Panc1 (cell line): Measurements from ENCODE around the gene NHS. TPM values are rescaled to one million over a fixed set of nuclear protein-coding genes. Genes with fewer than 3 reads are reported as not detected.

Source experiments
- ATAC-seq: fragments of 200-7000 bp; cut with Tn5 transposase; 2 replicates; pipeline ENCODE4 v1.9.1; 2020; ENCODE audit warnings: mild to moderate bottlenecking, moderate library complexity
- BruUV-seq: library from RNA; stranded (reverse); fragments of 400-500 nt; replicated peaks from 2 replicates; lab custom pipeline; 2021; lab: Mats Ljungman, UMichigan
- CTCF ChIA-PET: fragments of 300-600 bp; sonication (Branson Sonifier 250); formaldehyde crosslinking; loops from one replicate; lab custom pipeline; 2022; ENCODE audit warnings: antibody characterized with exemption; lab: Charles Lee
- POLR2A ChIA-PET: fragments of 300-600 bp; sonication (Branson Sonifier 250); formaldehyde crosslinking; loops from one replicate; lab custom pipeline; 2022; ENCODE audit warnings: antibody characterized with exemption; lab: Charles Lee
- DNase-seq: peaks from one replicate; pipeline ENCODE4 v3.0.0-alpha.2; 2010; ENCODE audit warnings: low read depth, low spot score
- H3K27ac ChIP-seq: 2 replicates; pipeline ENCODE4 v1.5.1; 2011; ENCODE audit warnings: mild to moderate bottlenecking, low read length, inconsistent platforms
- H3K27me3 ChIP-seq: fragments of 200-500 bp; sonication (Bioruptor generic); 2 replicates; pipeline ENCODE4 v1.6.0; 2014; ENCODE audit warnings: low read length, inconsistent platforms; ENCODE audit not compliant: control insufficient read depth, insufficient read depth
- H3K36me3 ChIP-seq: fragments of 200-500 bp; sonication (Bioruptor generic); 2 replicates; pipeline ENCODE4 v1.5.1; 2014; ENCODE audit warnings: inconsistent platforms, mild to moderate bottlenecking, low read length, moderate library complexity; ENCODE audit not compliant: control insufficient read depth, insufficient read depth
- H3K4me1 ChIP-seq: 2 replicates; pipeline ENCODE4 v1.5.1; 2011; ENCODE audit warnings: inconsistent platforms, mild to moderate bottlenecking, low read length, moderate library complexity; ENCODE audit not compliant: control insufficient read depth, insufficient read depth
- H3K4me3 ChIP-seq, 2 experiments: 2 replicates each; pipeline ENCODE4 v1.5.1; 2011 to 2012; ENCODE audit warnings: low read depth in 2 of 2, low read length in 2 of 2, mild to moderate bottlenecking in 2 of 2, inconsistent platforms in 1 of 2, moderate library complexity in 1 of 2
- H3K9me3 ChIP-seq: fragments of 200-500 bp; sonication (Bioruptor generic); 2 replicates; pipeline ENCODE4 v1.5.1; 2014; ENCODE audit warnings: low read depth, mild to moderate bottlenecking, inconsistent platforms, low read length, moderate library complexity; ENCODE audit not compliant: control insufficient read depth, insufficient read depth
- POLR2AphosphoS5 ChIP-seq: IDR thresholded peaks from 2 replicates; pipeline ENCODE4 v1.6.1; 2012; ENCODE audit warnings: mild to moderate bottlenecking, low read depth, low read length, moderate library complexity
- SIN3A ChIP-seq: IDR thresholded peaks from 2 replicates; pipeline ENCODE4 v1.6.1; 2012; ENCODE audit warnings: low read depth, mild to moderate bottlenecking, low read length, moderate library complexity, borderline replicate concordance; ENCODE audit not compliant: insufficient read depth
- TCF7L2 ChIP-seq: IDR thresholded peaks from 2 replicates; pipeline ENCODE4 v1.6.1; 2011; ENCODE audit warnings: mild to moderate bottlenecking, low read depth, low read length, inconsistent platforms
- in situ Hi-C: cut with HindIII; loops from 2 replicates; pipeline ENCODE4 v1.10.0; 2016; ENCODE audit warnings: low sequenced_read_pairs, low pct_unique_long_range_greater_than_20kb
- intact Hi-C: fragments of 100-400 bp; cut with micrococcal nuclease; formaldehyde crosslinking; loops from one replicate; pipeline ENCODE4 v1.10.0; 2022; ENCODE audit not compliant: unreplicated experiment
- total RNA-seq: library from RNA; stranded (reverse); gene quantifications from one replicate; pipeline ENCODE4 v1.2.1, GENCODE V29; 2021; ENCODE audit not compliant: unreplicated experiment
- TF ChIP-seq, protein P1 (sequence below): fragments of 450-650 bp; IDR thresholded peaks from 2 replicates; pipeline ENCODE4 v1.5.1; 2017; ENCODE audit warnings: mild to moderate bottlenecking
- TF ChIP-seq, protein P2 (sequence below), 2 experiments: IDR thresholded peaks; 2 replicates each; pipeline ENCODE4 v1.6.1; 2011 to 2012; ENCODE audit warnings: low read depth in 2 of 2, control low read depth in 1 of 2, low read length in 1 of 2, mild to moderate bottlenecking in 1 of 2, moderate library complexity in 1 of 2; ENCODE audit not compliant: insufficient read depth in 1 of 2

NHS gene
- total RNA-seq, 1 experiment from 2014 or later, result 0.80 TPM

DNA sequence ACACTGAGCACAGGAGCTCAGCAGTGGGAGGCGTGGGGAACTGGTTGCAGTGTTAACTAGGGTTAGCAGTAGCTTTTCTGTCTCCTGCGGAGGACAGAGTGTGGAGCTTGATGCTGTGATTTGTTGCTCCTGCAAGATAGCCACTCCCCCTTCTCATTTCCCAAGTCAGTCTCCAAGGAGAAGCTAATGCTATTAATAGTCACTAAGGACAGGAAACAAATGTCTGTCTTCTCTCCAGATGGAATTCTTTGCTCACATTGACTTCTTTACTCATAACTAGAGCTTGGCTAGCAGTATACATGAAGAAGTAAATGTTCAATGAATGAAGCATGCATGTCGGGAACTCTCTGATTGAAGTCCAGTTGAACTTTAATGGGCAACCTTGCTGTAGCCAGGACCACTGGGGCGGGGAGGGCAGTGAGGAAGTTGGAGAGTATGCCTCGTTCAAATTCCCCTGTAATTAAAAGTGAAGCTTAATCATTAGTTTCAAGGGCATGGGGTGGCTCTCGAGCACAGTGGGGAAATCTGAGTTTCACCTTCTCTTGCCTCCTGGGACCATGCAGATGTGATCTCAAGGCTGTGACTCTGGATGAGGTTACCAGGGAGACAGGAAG is 205.6 kb downstream of the NHS start:
- POLR2A ChIA-PET, result no interaction called here
- ATAC-seq, result no peak

DNA sequence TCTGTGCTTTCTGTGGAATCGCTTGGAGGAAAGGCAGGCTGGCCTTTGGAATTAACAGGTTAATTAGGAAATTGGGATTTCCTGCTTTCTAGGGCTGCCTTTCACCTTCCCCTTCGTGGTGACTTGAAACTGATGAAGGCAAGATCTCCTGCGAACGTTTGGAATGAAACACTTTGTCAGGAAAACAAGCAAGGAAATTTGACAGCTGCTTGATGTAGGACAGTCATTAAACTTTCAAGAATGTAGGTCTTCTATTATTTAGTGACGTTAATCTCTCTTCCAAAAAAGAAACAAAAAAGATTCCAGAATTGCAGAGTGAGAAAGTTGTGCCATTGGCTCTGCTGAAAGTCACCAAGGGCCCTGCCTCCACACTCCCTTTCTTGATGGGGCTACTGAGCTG is 206.6 kb downstream of the NHS start:
- no peaks in the 10 kb centered on the region for H3K36me3 ChIP-seq
- H3K4me3 ChIP-seq, result no peak overlapping the region
- no peaks in the 10 kb centered on the region for H3K27me3 ChIP-seq
- ChIA-PET CTCF (no interaction called here), POLR2A (no interaction called here)
- no TSS peak for BruUV-seq
- no peak overlapping the region for H3K27ac ChIP-seq
- ATAC-seq, result no peak
- intact Hi-C loops, result no loop called here
- H3K4me1 ChIP-seq, result no peaks in the 10 kb centered on the region
- in situ Hi-C loops, result no loop called here
- DNase-seq, result no peak
- TF ChIP-seq, protein P1, sequence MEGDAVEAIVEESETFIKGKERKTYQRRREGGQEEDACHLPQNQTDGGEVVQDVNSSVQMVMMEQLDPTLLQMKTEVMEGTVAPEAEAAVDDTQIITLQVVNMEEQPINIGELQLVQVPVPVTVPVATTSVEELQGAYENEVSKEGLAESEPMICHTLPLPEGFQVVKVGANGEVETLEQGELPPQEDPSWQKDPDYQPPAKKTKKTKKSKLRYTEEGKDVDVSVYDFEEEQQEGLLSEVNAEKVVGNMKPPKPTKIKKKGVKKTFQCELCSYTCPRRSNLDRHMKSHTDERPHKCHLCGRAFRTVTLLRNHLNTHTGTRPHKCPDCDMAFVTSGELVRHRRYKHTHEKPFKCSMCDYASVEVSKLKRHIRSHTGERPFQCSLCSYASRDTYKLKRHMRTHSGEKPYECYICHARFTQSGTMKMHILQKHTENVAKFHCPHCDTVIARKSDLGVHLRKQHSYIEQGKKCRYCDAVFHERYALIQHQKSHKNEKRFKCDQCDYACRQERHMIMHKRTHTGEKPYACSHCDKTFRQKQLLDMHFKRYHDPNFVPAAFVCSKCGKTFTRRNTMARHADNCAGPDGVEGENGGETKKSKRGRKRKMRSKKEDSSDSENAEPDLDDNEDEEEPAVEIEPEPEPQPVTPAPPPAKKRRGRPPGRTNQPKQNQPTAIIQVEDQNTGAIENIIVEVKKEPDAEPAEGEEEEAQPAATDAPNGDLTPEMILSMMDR, result no peak
- TF ChIP-seq POLR2AphosphoS5 (no peak), TCF7L2 (no peak), SIN3A (no peak)
- TF ChIP-seq, protein P2, sequence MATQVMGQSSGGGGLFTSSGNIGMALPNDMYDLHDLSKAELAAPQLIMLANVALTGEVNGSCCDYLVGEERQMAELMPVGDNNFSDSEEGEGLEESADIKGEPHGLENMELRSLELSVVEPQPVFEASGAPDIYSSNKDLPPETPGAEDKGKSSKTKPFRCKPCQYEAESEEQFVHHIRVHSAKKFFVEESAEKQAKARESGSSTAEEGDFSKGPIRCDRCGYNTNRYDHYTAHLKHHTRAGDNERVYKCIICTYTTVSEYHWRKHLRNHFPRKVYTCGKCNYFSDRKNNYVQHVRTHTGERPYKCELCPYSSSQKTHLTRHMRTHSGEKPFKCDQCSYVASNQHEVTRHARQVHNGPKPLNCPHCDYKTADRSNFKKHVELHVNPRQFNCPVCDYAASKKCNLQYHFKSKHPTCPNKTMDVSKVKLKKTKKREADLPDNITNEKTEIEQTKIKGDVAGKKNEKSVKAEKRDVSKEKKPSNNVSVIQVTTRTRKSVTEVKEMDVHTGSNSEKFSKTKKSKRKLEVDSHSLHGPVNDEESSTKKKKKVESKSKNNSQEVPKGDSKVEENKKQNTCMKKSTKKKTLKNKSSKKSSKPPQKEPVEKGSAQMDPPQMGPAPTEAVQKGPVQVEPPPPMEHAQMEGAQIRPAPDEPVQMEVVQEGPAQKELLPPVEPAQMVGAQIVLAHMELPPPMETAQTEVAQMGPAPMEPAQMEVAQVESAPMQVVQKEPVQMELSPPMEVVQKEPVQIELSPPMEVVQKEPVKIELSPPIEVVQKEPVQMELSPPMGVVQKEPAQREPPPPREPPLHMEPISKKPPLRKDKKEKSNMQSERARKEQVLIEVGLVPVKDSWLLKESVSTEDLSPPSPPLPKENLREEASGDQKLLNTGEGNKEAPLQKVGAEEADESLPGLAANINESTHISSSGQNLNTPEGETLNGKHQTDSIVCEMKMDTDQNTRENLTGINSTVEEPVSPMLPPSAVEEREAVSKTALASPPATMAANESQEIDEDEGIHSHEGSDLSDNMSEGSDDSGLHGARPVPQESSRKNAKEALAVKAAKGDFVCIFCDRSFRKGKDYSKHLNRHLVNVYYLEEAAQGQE (IDR thresholded peaks at IDR 0.05; ENCODE audit: insufficient read depth in 1 of 2, low read depth in 2 of 2, low read length in 1 of 2), result no peak
- H3K9me3 ChIP-seq, result no peaks in the 10 kb centered on the region

More for the DNA sequence above, 205.6 kb downstream of the NHS start:
- TF ChIP-seq, protein P1, result no peak
- TF ChIP-seq POLR2AphosphoS5, result no peak
- no peak for TF ChIP-seq TCF7L2
- TF ChIP-seq, protein P2 (IDR thresholded peaks at IDR 0.05; ENCODE audit: insufficient read depth in 1 of 2, low read depth in 2 of 2, low read length in 1 of 2), result no peak
- no peak for TF ChIP-seq SIN3A
- H3K27ac ChIP-seq, result no peak overlapping the region
- no peaks in the 10 kb centered on the region for H3K27me3 ChIP-seq
- DNase-seq, result no peak
- no peaks in the 10 kb centered on the region for H3K9me3 ChIP-seq
- BruUV-seq, result no TSS peak
- intact Hi-C loops (no loop called here), in situ Hi-C loops (no loop called here)
- no peak overlapping the region for H3K4me3 ChIP-seq
- H3K36me3 ChIP-seq, result no peaks in the 10 kb centered on the region
- CTCF ChIA-PET, result no interaction called here
- H3K4me1 ChIP-seq, result no peaks in the 10 kb centered on the region
